ENCODE data around the gene DOCK3.
"Not testable (repeated sequence)": the region's sequence is repeated elsewhere in the genome, so short reads cannot be mapped to it uniquely, and the experiment has no call there.

Gene DOCK3

GRCh38 chr3:51110586-51110985 lies 435.9 kb downstream of the DOCK3 start:
- peak in 1 of 14 donors; percentile 50 for DNase-seq

- DNase-seq: no peak
Measured at GRCh38 chr3:51122944-51123343, 448.2 kb downstream of the DOCK3 start.

- no peak for DNase-seq
Measured at GRCh38 chr3:51123531-51123930, 448.8 kb downstream of the DOCK3 start.

- DNase-seq: not testable (repeated sequence)
Measured at GRCh38 chr3:51131607-51132006, 456.9 kb downstream of the DOCK3 start.

- DNase-seq: no peak
Measured at GRCh38 chr3:51137715-51138114, 463.0 kb downstream of the DOCK3 start.

- DNase-seq: no peak
Measured at GRCh38 chr3:51139616-51140015, 464.9 kb downstream of the DOCK3 start.

- no peak for DNase-seq
Measured at GRCh38 chr3:51141573-51141972, 466.8 kb downstream of the DOCK3 start.

GRCh38 chr3:51145811-51146585 lies 471.3 kb downstream of the DOCK3 start:
- peak in 1 of 14 donors; percentile 65 for DNase-seq

- peak in 1 of 14 donors; percentile 43 for DNase-seq
Measured at GRCh38 chr3:51146781-51147180, 472.1 kb downstream of the DOCK3 start.

- no peak for DNase-seq
Measured at GRCh38 chr3:51156147-51156546, 481.4 kb downstream of the DOCK3 start.

GRCh38 chr3:51163051-51163450 lies 488.3 kb downstream of the DOCK3 start:
- DNase-seq: no peak

GRCh38 chr3:51173518-51174271 lies 499.0 kb downstream of the DOCK3 start:
- DNase-seq: no peak

- no peak for DNase-seq
Measured at GRCh38 chr3:51176923-51177322, 502.2 kb downstream of the DOCK3 start.

- DNase-seq: not testable (repeated sequence)
Measured at GRCh38 chr3:51186446-51186845, 511.7 kb downstream of the DOCK3 start.

GRCh38 chr3:51190199-51190598 lies 515.5 kb downstream of the DOCK3 start:
- no peak for DNase-seq

- DNase-seq: no peak
Measured at GRCh38 chr3:51190827-51191226, 516.1 kb downstream of the DOCK3 start.

- DNase-seq: no peak
Measured at GRCh38 chr3:51191768-51192167, 517.0 kb downstream of the DOCK3 start.

- no peak for DNase-seq
Measured at GRCh38 chr3:51198477-51198876, 523.8 kb downstream of the DOCK3 start.

- DNase-seq: not testable (repeated sequence)
Measured at GRCh38 chr3:51199296-51199695, 524.6 kb downstream of the DOCK3 start.

GRCh38 chr3:51216291-51216690 lies 541.6 kb downstream of the DOCK3 start:
- no peak for DNase-seq

- DNase-seq: no peak
Measured at GRCh38 chr3:51221959-51222358, 547.2 kb downstream of the DOCK3 start.

GRCh38 chr3:51224283-51224682 lies 549.6 kb downstream of the DOCK3 start:
- no peak for DNase-seq

GRCh38 chr3:51224843-51225242 lies 550.1 kb downstream of the DOCK3 start:
- no peak for DNase-seq

- no peak for DNase-seq
Measured at GRCh38 chr3:51242939-51243338, 568.2 kb downstream of the DOCK3 start.

Data from C1 segment of cervical spinal cord (tissue), 14 donors.